HepG2 (cell line): ENCODE results near the gene OGFOD3. TPM values are rescaled to one million over a fixed set of nuclear protein-coding genes. Genes with fewer than 3 reads are reported as not detected.

ENCODE experiments used
- CEBPB ChIP-seq: IDR thresholded peaks from 2 replicates; pipeline ENCODE4 v1.6.1; 2011; ENCODE audit warnings: low read depth, low read length, improper control_type of control experiment, borderline replicate concordance
- ELF3 ChIP-seq: IDR thresholded peaks from 2 replicates; pipeline ENCODE4 v1.6.1; 2016; ENCODE audit warnings: missing genetic modification reagents, missing compliant biosample characterization
- GATAD2A ChIP-seq: IDR thresholded peaks from 2 replicates; pipeline ENCODE4 v1.6.1; 2016
- HNRNPLL ChIP-seq: fragments of 200-400 bp; formaldehyde crosslinking; IDR thresholded peaks from 2 replicates; pipeline ENCODE4 v1.6.1; 2017; ENCODE audit warnings: mild to moderate bottlenecking, low read depth, low read length; ENCODE audit not compliant: poor library complexity, severe bottlenecking
- HOXA9 ChIP-seq: sonication (generic); formaldehyde crosslinking; IDR thresholded peaks from 2 replicates; pipeline ENCODE4 v1.8.1; 2022; ENCODE audit warnings: missing genetic modification reagents, mild to moderate bottlenecking, moderate library complexity, borderline replicate concordance
- IRF9 ChIP-seq: sonication (generic); formaldehyde crosslinking; IDR thresholded peaks from 2 replicates; pipeline ENCODE4 v1.8.0; 2022; ENCODE audit warnings: missing genetic modification reagents, mild to moderate bottlenecking, borderline replicate concordance
- KAT8 ChIP-seq: IDR thresholded peaks from 2 replicates; pipeline ENCODE4 v1.6.1; 2016; ENCODE audit warnings: missing genetic modification reagents, missing compliant biosample characterization
- KLF11 ChIP-seq: IDR thresholded peaks from 2 replicates; pipeline ENCODE4 v1.6.1; 2016; ENCODE audit warnings: missing compliant biosample characterization
- KLF9 ChIP-seq: IDR thresholded peaks from 2 replicates; pipeline ENCODE4 v1.6.1; 2016; ENCODE audit warnings: low read depth
- MXD3 ChIP-seq: IDR thresholded peaks from 2 replicates; pipeline ENCODE4 v1.6.1; 2016; ENCODE audit warnings: mild to moderate bottlenecking, missing biosample characterization, missing genetic modification reagents
- NFE2 ChIP-seq: sonication (generic); formaldehyde crosslinking; IDR thresholded peaks from 2 replicates; pipeline ENCODE4 v1.4.0; 2020; ENCODE audit warnings: missing genetic modification reagents
- PHF20 ChIP-seq: sonication (generic); formaldehyde crosslinking; IDR thresholded peaks from 2 replicates; pipeline ENCODE4 v1.5.0; 2020; ENCODE audit warnings: mild to moderate bottlenecking, missing genetic modification reagents
- PHF21A ChIP-seq: sonication (generic); formaldehyde crosslinking; IDR thresholded peaks from 2 replicates; pipeline ENCODE4 v1.5.0; 2020; ENCODE audit warnings: mild to moderate bottlenecking, missing genetic modification reagents
- POLR2AphosphoS5 ChIP-seq: IDR thresholded peaks from 2 replicates; pipeline ENCODE4 v1.6.1; 2012; ENCODE audit warnings: low read depth, low read length
- SNRNP70 ChIP-seq: fragments of 200-400 bp; formaldehyde crosslinking; IDR thresholded peaks from 2 replicates; pipeline ENCODE4 v1.6.1; 2017; ENCODE audit warnings: mild to moderate bottlenecking, low read depth, low read length, moderate library complexity
- SP4 ChIP-seq: sonication (generic); formaldehyde crosslinking; IDR thresholded peaks from 2 replicates; pipeline ENCODE4 v1.8.1; 2023; ENCODE audit warnings: mild to moderate bottlenecking, missing genetic modification reagents
- TARDBP ChIP-seq: sonication (generic); formaldehyde crosslinking; IDR thresholded peaks from 2 replicates; pipeline ENCODE4 v1.8.0; 2022; ENCODE audit warnings: mild to moderate bottlenecking, missing genetic modification reagents
- TEAD3 ChIP-seq: optimal IDR thresholded peaks from 2 replicates; pipeline ENCODE3; 2016; ENCODE audit warnings: borderline replicate concordance
- TFDP2 ChIP-seq: sonication (generic); formaldehyde crosslinking; IDR thresholded peaks from 2 replicates; pipeline ENCODE4 v1.4.0; 2020; ENCODE audit warnings: missing genetic modification reagents
- U2AF2 ChIP-seq: fragments of 200-400 bp; formaldehyde crosslinking; IDR thresholded peaks from 2 replicates; pipeline ENCODE4 v1.6.1; 2017; ENCODE audit warnings: low read depth, mild to moderate bottlenecking, low read length
- ZEB1 ChIP-seq: IDR thresholded peaks from 2 replicates; pipeline ENCODE4 v1.6.1; 2012; ENCODE audit warnings: mild to moderate bottlenecking, low read depth, inconsistent platforms; ENCODE audit not compliant: insufficient replicate concordance
- ZNF331 ChIP-seq: sonication (generic); formaldehyde crosslinking; IDR thresholded peaks from 2 replicates; pipeline ENCODE4 v1.4.0; 2020; ENCODE audit warnings: missing genetic modification reagents
- ZNF451 ChIP-seq: sonication (generic); formaldehyde crosslinking; IDR thresholded peaks from 2 replicates; pipeline ENCODE4 v1.5.0; 2020; ENCODE audit warnings: mild to moderate bottlenecking, missing genetic modification reagents
- ZNF484 ChIP-seq: sonication (generic); formaldehyde crosslinking; IDR thresholded peaks from 2 replicates; pipeline ENCODE4 v1.5.1; 2020; ENCODE audit warnings: mild to moderate bottlenecking, low read depth, missing genetic modification reagents, borderline replicate concordance
- ZNF614 ChIP-seq: IDR thresholded peaks from 2 replicates; pipeline ENCODE4 v1.6.1; 2018; ENCODE audit warnings: missing biosample characterization, missing genetic modification reagents, inconsistent platforms, borderline replicate concordance
- ZNF619 ChIP-seq: sonication (generic); formaldehyde crosslinking; IDR thresholded peaks from 2 replicates; pipeline ENCODE4 v1.4.0; 2020; ENCODE audit warnings: mild to moderate bottlenecking, missing genetic modification reagents
- ZNF770 ChIP-seq: sonication (generic); formaldehyde crosslinking; IDR thresholded peaks from 2 replicates; pipeline ENCODE4 v1.5.0; 2020; ENCODE audit warnings: mild to moderate bottlenecking, missing genetic modification reagents
- polyA plus RNA-seq, 8 experiments: library from polyadenylated mRNA; depleted of rRNA in 3 of 8; stranded (reverse) in 7 of 8; unstranded in 1 of 8; fragments of >200 nt; fragmentation: Illumina TruSeq in 4 of 8; extraction: Trizol in 4 of 8; gene quantifications; 2 replicates each; pipeline versions ENCODE4 v1.2.1 to v1.2.3, GENCODE V29; 2011 to 2016; ENCODE audit warnings: low read depth in 4 of 8, missing spikeins in 1 of 8, mixed read lengths in 1 of 8; ENCODE audit not compliant: insufficient read depth in 1 of 8
- total RNA-seq, 5 experiments: library from RNA; depleted of rRNA; stranded (reverse); fragments of >200 nt; fragmentation: Illumina TruSeq; extraction: Trizol; gene quantifications; 2 replicates each; pipeline ENCODE4 v1.2.3, GENCODE V29; 2016; ENCODE audit warnings: low read depth in 1 of 5

Gene OGFOD3
- total and polyA plus RNA-seq, 2 of the 13 experiments (the other 11 are each of a cell fraction or from before 2014, with no cell fraction given): 40.0 to 42.1 TPM

GRCh38 chr17:82376042-82376730, 42.2 kb downstream of the OGFOD3 start (continued):
- TF ChIP-seq SNRNP70: no peak
- 0 out of 2 replicates have a peak, but pooled peaks have one; percentile 9 for TF ChIP-seq ZNF619 (CRISPR knock-in tag)
- no peak for TF ChIP-seq IRF9 (CRISPR knock-in tag)
- peak; percentile 79; the same call in 1 of the 2 replicates for TF ChIP-seq CEBPB
- TF ChIP-seq SP4 (CRISPR knock-in tag): peak; percentile 54; the same call in 1 of the 2 replicates
- TF ChIP-seq ZNF484 (CRISPR knock-in tag): no peak
- TF ChIP-seq PHF21A: 0 out of 2 replicates have a peak, but pooled peaks have one; percentile 53
- no peak for TF ChIP-seq ZEB1
- TF ChIP-seq U2AF2: no peak
- TF ChIP-seq TFDP2 (CRISPR knock-in tag): 0 out of 2 replicates have a peak, but pooled peaks have one; percentile 30
- TF ChIP-seq PHF20 (CRISPR knock-in tag): 0 out of 2 replicates have a peak, but pooled peaks have one; percentile 42
- peak; percentile 73; the same call in 1 of the 2 replicates for TF ChIP-seq ZNF614
- TF ChIP-seq HNRNPLL: peak; percentile 17
- TF ChIP-seq TARDBP (CRISPR knock-in tag): 0 out of 2 replicates have a peak, but pooled peaks have one; percentile 30
- peak; percentile 54; the same call in 1 of the 2 replicates for TF ChIP-seq ZNF331 (CRISPR knock-in tag)
- no peak for TF ChIP-seq NFE2 (CRISPR knock-in tag)
- TF ChIP-seq ZNF770: peak; percentile 53; the same call in 1 of the 2 replicates
- TF ChIP-seq HOXA9: no peak
- no peak for TF ChIP-seq KLF9 (CRISPR knock-in tag)
- peak; percentile 56; the same call in 1 of the 2 replicates for TF ChIP-seq ZNF451
- peak; percentile 85 for TF ChIP-seq ELF3
- peak; percentile 65 for TF ChIP-seq TEAD3
- TF ChIP-seq MXD3 (CRISPR knock-in tag): 0 out of 2 replicates have a peak, but pooled peaks have one; percentile 17
- peak; percentile 65; the same call in 1 of the 2 replicates for TF ChIP-seq KAT8 (CRISPR knock-in tag)
- peak; percentile 68 for TF ChIP-seq GATAD2A
- TF ChIP-seq POLR2AphosphoS5: peak; percentile 44; the same call in 1 of the 2 replicates
- 0 out of 2 replicates have a peak, but pooled peaks have one; percentile 43 for TF ChIP-seq KLF11 (CRISPR knock-in tag)
